IPS-15b (cell line): ENCODE results near the gene FAT3.

Experiments used
- H3K27me3 ChIP-seq: one replicate; pipeline ENCODE4 v1.6.1; 2013; ENCODE audit warnings: low read length; ENCODE audit not compliant: control insufficient read depth, insufficient read depth
- H3K36me3 ChIP-seq: one replicate; pipeline ENCODE4 v1.6.1; 2013; ENCODE audit warnings: low read length; ENCODE audit not compliant: control insufficient read depth, insufficient read depth
- H3K4me1 ChIP-seq: one replicate; pipeline ENCODE4 v1.6.1; 2013; ENCODE audit warnings: mild to moderate bottlenecking, low read length; ENCODE audit not compliant: control insufficient read depth, insufficient read depth
- H3K4me3 ChIP-seq: one replicate; pipeline ENCODE4 v1.5.1; 2013; ENCODE audit warnings: low read depth, low read length
- H3K9ac ChIP-seq: one replicate; pipeline ENCODE4 v1.6.1; 2013; ENCODE audit warnings: low read depth, mild to moderate bottlenecking, low read length
- H3K9me3 ChIP-seq: one replicate; pipeline ENCODE4 v1.6.1; 2013; ENCODE audit warnings: mild to moderate bottlenecking, low read length; ENCODE audit not compliant: control insufficient read depth, insufficient read depth

The FAT3 gene

GRCh38 chr11:92267968-92268367 lies 43.4 kb downstream of the FAT3 start:
- Histone ChIP-seq H3K9me3 (no peaks in the 10 kb centered on the region), H3K36me3 (no peaks in the 10 kb centered on the region), H3K4me1 (peaks cover 4% of the 10 kb centered on the region), H3K4me3 (no peak overlapping the region), H3K27me3 (no peaks in the 10 kb centered on the region), H3K9ac (no peak overlapping the region)

DNA sequence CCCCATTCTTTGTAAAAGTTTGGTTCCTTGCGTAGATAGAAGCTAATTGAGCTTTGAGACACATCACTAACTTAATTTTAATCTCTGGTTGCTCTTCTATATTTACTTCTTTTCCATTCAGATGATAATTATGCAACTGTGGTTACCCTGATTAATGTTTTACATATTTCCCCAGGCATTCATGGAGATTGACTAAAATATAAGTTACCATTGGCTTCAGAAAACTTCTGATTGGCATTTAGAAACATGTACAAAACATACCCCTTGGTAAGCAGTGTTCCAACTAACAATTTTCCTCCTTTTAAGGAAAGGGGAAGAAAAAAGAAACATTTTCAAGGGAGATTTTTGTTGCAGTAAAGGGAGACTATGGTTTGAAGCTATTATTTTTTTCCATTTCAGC lies 43.9 kb downstream of the FAT3 start:
- H3K36me3 ChIP-seq = no peaks in the 10 kb centered on the region
- no peak overlapping the region for H3K9ac ChIP-seq
- no peaks in the 10 kb centered on the region for H3K27me3 ChIP-seq
- no peaks in the 10 kb centered on the region for H3K9me3 ChIP-seq
- no peak overlapping the region for H3K4me3 ChIP-seq
- H3K4me1 ChIP-seq = peaks cover 4% of the 10 kb centered on the region

DNA sequence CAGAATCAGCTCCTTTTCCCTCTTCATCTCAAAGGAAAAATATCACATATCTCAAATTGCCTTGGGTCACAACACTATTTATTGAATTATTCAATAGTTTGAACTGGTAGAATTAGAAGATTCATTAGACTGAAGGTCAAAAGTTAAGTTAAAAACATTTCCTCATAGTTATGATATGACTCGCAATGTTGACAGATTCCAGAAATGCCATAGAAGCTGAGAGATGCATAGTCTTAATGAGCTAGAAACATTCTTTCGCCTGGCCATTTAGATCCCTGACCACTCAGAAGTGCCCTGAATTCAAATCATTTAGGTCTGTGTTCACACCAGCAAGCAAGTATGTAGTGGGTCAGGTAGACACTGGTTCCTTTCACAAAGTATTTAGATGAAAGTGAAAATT lies 44.4 kb downstream of the FAT3 start:
- H3K36me3 ChIP-seq = no peaks in the 10 kb centered on the region
- no peaks in the 10 kb centered on the region for H3K9me3 ChIP-seq
- H3K9ac ChIP-seq = no peak overlapping the region
- H3K4me3 ChIP-seq = no peak overlapping the region
- peaks cover 4% of the 10 kb centered on the region for H3K4me1 ChIP-seq
- no peaks in the 10 kb centered on the region for H3K27me3 ChIP-seq

DNA sequence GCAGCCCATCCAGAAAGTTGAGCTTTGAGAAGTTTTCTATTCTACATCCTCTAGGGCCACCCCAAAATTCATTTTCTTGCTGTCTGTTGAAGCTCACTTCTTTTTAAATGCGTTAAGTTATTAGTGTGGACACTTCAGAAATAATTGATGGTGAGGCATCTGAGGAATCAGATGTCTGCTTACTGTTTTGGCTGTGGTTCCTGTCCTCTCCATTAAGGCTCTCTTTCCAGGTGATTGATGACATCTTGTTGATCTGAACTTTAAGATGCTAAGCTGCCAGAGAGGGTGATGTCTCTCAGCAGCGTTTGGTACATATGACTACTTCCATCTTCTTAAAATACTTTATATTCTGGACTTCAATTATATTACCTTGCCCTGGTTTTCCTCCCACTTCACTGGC lies 45.2 kb downstream of the FAT3 start:
- H3K36me3 ChIP-seq = no peaks in the 10 kb centered on the region

GRCh38 chr11:92272651-92273050 lies 48.0 kb downstream of the FAT3 start:
- Histone ChIP-seq H3K4me1 (peaks cover 5% of the 10 kb centered on the region), H3K4me3 (no peak overlapping the region), H3K9ac (no peak overlapping the region), H3K36me3 (no peaks in the 10 kb centered on the region), H3K27me3 (no peaks in the 10 kb centered on the region), H3K9me3 (no peaks in the 10 kb centered on the region)

More for the DNA sequence above, 45.2 kb downstream of the FAT3 start:
- Histone ChIP-seq H3K27me3 (no peaks in the 10 kb centered on the region), H3K4me3 (no peak overlapping the region), H3K9ac (no peak overlapping the region), H3K9me3 (no peaks in the 10 kb centered on the region), H3K4me1 (peaks cover 4% of the 10 kb centered on the region)
